SK-N-SH treated with all-trans-retinoic acid at 6 μM for 48 hours (cell line): Measurements from ENCODE around the gene PROKR1.

ENCODE experiments used
- BACH2 ChIP-seq: fragments of 250-450 bp; sonication (Bioruptor Pico); IDR thresholded peaks from 2 replicates; pipeline ENCODE4 v1.9.0; 2021; ENCODE audit warnings: mild to moderate bottlenecking, borderline replicate concordance
- CSDC2 ChIP-seq: fragments of 250-450 bp; sonication (Bioruptor Pico); IDR thresholded peaks from 2 replicates; pipeline ENCODE4 v1.5.0; 2020; ENCODE audit warnings: mild to moderate bottlenecking, moderate library complexity
- ISL1 ChIP-seq: fragments of 250-450 bp; sonication (Bioruptor Pico); IDR thresholded peaks from 2 replicates; pipeline ENCODE4 v2.1.2; 2022; ENCODE audit warnings: mild to moderate bottlenecking, moderate library complexity
- ZFP30 ChIP-seq: fragments of 450-650 bp; formaldehyde crosslinking; IDR thresholded peaks from 2 replicates; pipeline ENCODE4 v1.5.0; 2022; ENCODE audit warnings: mild to moderate bottlenecking, moderate library complexity
- ZNF70 ChIP-seq: fragments of 450-650 bp; formaldehyde crosslinking; IDR thresholded peaks from 2 replicates; pipeline ENCODE4 v1.5.0; 2020; ENCODE audit warnings: mild to moderate bottlenecking, moderate library complexity
- TF ChIP-seq, protein P1 (sequence below): fragments of 250-450 bp; sonication (Bioruptor Pico); IDR thresholded peaks from 2 replicates; pipeline ENCODE4 v1.8.0; 2020; ENCODE audit warnings: mild to moderate bottlenecking, moderate library complexity, borderline replicate concordance

DNA sequence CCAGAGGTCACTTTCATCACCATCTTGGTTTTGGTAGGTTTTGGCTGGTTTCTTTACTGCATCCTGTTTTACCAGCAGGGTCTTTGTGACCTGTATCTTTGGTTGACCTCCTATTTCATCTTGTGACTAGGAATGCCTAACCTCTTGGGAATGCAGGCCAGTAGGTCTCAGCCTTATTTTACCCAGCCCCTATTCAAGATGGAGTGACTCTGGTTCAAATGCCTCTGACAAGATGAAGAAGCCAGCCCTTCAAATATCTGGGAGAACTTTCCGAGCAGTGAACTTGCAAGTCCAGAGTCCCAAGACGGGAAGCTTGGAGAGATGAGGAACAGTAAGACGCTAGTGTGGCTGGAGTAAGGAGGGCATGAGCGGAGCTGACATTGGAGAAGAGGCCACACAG lies 28.6 kb downstream of the PROKR1 start:
- no peak for TF ChIP-seq ZFP30 (CRISPR knock-in tag)
- TF ChIP-seq BACH2, result no peak
- no peak for TF ChIP-seq ZNF70 (CRISPR knock-in tag)
- TF ChIP-seq ISL1 (CRISPR knock-in tag), result no peak
- TF ChIP-seq, protein P1, sequence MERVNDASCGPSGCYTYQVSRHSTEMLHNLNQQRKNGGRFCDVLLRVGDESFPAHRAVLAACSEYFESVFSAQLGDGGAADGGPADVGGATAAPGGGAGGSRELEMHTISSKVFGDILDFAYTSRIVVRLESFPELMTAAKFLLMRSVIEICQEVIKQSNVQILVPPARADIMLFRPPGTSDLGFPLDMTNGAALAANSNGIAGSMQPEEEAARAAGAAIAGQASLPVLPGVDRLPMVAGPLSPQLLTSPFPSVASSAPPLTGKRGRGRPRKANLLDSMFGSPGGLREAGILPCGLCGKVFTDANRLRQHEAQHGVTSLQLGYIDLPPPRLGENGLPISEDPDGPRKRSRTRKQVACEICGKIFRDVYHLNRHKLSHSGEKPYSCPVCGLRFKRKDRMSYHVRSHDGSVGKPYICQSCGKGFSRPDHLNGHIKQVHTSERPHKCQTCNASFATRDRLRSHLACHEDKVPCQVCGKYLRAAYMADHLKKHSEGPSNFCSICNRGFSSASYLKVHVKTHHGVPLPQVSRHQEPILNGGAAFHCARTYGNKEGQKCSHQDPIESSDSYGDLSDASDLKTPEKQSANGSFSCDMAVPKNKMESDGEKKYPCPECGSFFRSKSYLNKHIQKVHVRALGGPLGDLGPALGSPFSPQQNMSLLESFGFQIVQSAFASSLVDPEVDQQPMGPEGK (CRISPR knock-in tag), result no peak
- TF ChIP-seq CSDC2 (CRISPR knock-in tag), result no peak
